SK-N-SH treated with all-trans-retinoic acid at 6 μM for 48 hours (cell line): ENCODE measurements around the gene NFIX.

Source experiments
- ATAC-seq: fragments of 200-7000 bp; cut with Tn5 transposase; 3 replicates; pipeline ENCODE4 v1.9.1; 2020; ENCODE audit warnings: mild to moderate bottlenecking, moderate library complexity
- ARNTL ChIP-seq: fragments of 450-650 bp; formaldehyde crosslinking; IDR thresholded peaks from 2 replicates; pipeline ENCODE4 v1.5.0; 2020; ENCODE audit warnings: low read depth, mild to moderate bottlenecking, moderate library complexity, borderline replicate concordance
- BACH2 ChIP-seq: fragments of 250-450 bp; sonication (Bioruptor Pico); IDR thresholded peaks from 2 replicates; pipeline ENCODE4 v1.9.0; 2021; ENCODE audit warnings: mild to moderate bottlenecking, borderline replicate concordance
- CREB5 ChIP-seq: fragments of 250-450 bp; sonication (Bioruptor Pico); IDR thresholded peaks from 2 replicates; pipeline ENCODE4 v1.5.1; 2020; ENCODE audit warnings: low read depth, mild to moderate bottlenecking, moderate library complexity
- CSDC2 ChIP-seq: fragments of 250-450 bp; sonication (Bioruptor Pico); IDR thresholded peaks from 2 replicates; pipeline ENCODE4 v1.5.0; 2020; ENCODE audit warnings: mild to moderate bottlenecking, moderate library complexity
- ESRRG ChIP-seq: fragments of 250-450 bp; sonication (Bioruptor Pico); IDR thresholded peaks from 2 replicates; pipeline ENCODE4 v1.6.1; 2021; ENCODE audit warnings: mild to moderate bottlenecking
- GLIS3 ChIP-seq: fragments of 250-450 bp; sonication (Bioruptor Pico); IDR thresholded peaks from 2 replicates; pipeline ENCODE4 v1.5.0; 2020; ENCODE audit warnings: mild to moderate bottlenecking, moderate library complexity
- ISL1 ChIP-seq: fragments of 250-450 bp; sonication (Bioruptor Pico); IDR thresholded peaks from 2 replicates; pipeline ENCODE4 v2.1.2; 2022; ENCODE audit warnings: mild to moderate bottlenecking, moderate library complexity
- OSR1 ChIP-seq: fragments of 250-450 bp; sonication (Bioruptor Pico); IDR thresholded peaks from 2 replicates; pipeline ENCODE4 v1.8.0; 2022; ENCODE audit warnings: moderate library complexity, mild to moderate bottlenecking, inconsistent platforms
- PPARA ChIP-seq: fragments of 250-450 bp; sonication (Bioruptor Pico); IDR thresholded peaks from 2 replicates; pipeline ENCODE4 v1.5.0; 2020; ENCODE audit warnings: mild to moderate bottlenecking, borderline replicate concordance
- SNAI2 ChIP-seq: fragments of 250-450 bp; sonication (Bioruptor Pico); IDR thresholded peaks from 2 replicates; pipeline ENCODE4 v1.5.0; 2020; ENCODE audit warnings: mild to moderate bottlenecking, moderate library complexity
- TCF4 ChIP-seq: fragments of 250-450 bp; sonication (Bioruptor Pico); IDR thresholded peaks from 2 replicates; pipeline ENCODE4 v1.8.0; 2021; ENCODE audit warnings: mild to moderate bottlenecking, moderate library complexity, borderline replicate concordance
- TOX ChIP-seq: fragments of 250-450 bp; sonication (Bioruptor Pico); IDR thresholded peaks from 2 replicates; pipeline ENCODE4 v1.8.0; 2021; ENCODE audit warnings: mild to moderate bottlenecking, moderate library complexity, borderline replicate concordance
- ZC3H10 ChIP-seq: fragments of 250-450 bp; sonication (Bioruptor Pico); IDR thresholded peaks from 2 replicates; pipeline ENCODE4 v1.5.1; 2021; ENCODE audit warnings: mild to moderate bottlenecking, moderate library complexity
- ZFP3 ChIP-seq: fragments of 250-450 bp; sonication (Bioruptor Pico); IDR thresholded peaks from 2 replicates; pipeline ENCODE4 v1.5.0; 2020; ENCODE audit warnings: mild to moderate bottlenecking, moderate library complexity
- ZFP30 ChIP-seq: fragments of 450-650 bp; formaldehyde crosslinking; IDR thresholded peaks from 2 replicates; pipeline ENCODE4 v1.5.0; 2022; ENCODE audit warnings: mild to moderate bottlenecking, moderate library complexity
- ZNF565 ChIP-seq: fragments of 450-650 bp; formaldehyde crosslinking; conservative IDR thresholded peaks from 2 replicates; pipeline ENCODE4 v1.5.0; 2020; ENCODE audit warnings: low read depth, mild to moderate bottlenecking, moderate library complexity
- ZNF70 ChIP-seq: fragments of 450-650 bp; formaldehyde crosslinking; IDR thresholded peaks from 2 replicates; pipeline ENCODE4 v1.5.0; 2020; ENCODE audit warnings: mild to moderate bottlenecking, moderate library complexity
- ZNF8 ChIP-seq: fragments of 450-650 bp; formaldehyde crosslinking; IDR thresholded peaks from 2 replicates; pipeline ENCODE4 v1.5.0; 2020; ENCODE audit warnings: mild to moderate bottlenecking, moderate library complexity
- TF ChIP-seq, protein P1 (sequence below): fragments of 250-450 bp; sonication (Bioruptor Pico); IDR thresholded peaks from 2 replicates; pipeline ENCODE4 v1.5.0; 2020; ENCODE audit warnings: mild to moderate bottlenecking, moderate library complexity
- TF ChIP-seq, protein P2 (sequence below): fragments of 250-450 bp; sonication (Bioruptor Pico); IDR thresholded peaks from 2 replicates; pipeline ENCODE4 v1.5.1; 2021; ENCODE audit warnings: mild to moderate bottlenecking, moderate library complexity
- TF ChIP-seq, protein P3 (sequence below): fragments of 250-450 bp; sonication (Bioruptor Pico); IDR thresholded peaks from 2 replicates; pipeline ENCODE4 v1.8.0; 2020; ENCODE audit warnings: mild to moderate bottlenecking, moderate library complexity, borderline replicate concordance

NFIX gene

GRCh38 chr19:12991296-12991695 is 4.0 kb upstream of the NFIX start (continued):
- TF ChIP-seq ZFP30 (CRISPR knock-in tag) = no peak
- TF ChIP-seq ISL1 (CRISPR knock-in tag) = no peak

- no peak for ATAC-seq
- no peak for TF ChIP-seq TOX (CRISPR knock-in tag)
- TF ChIP-seq PPARA = no peak
- TF ChIP-seq ZNF8 = no peak
- TF ChIP-seq CREB5 (CRISPR knock-in tag) = no peak
- TF ChIP-seq CSDC2 (CRISPR knock-in tag) = no peak
- no peak for TF ChIP-seq ESRRG (CRISPR knock-in tag)
- no peak for TF ChIP-seq GLIS3
- no peak for TF ChIP-seq ARNTL
- TF ChIP-seq ZC3H10 (CRISPR knock-in tag) = no peak
- TF ChIP-seq, protein P1, sequence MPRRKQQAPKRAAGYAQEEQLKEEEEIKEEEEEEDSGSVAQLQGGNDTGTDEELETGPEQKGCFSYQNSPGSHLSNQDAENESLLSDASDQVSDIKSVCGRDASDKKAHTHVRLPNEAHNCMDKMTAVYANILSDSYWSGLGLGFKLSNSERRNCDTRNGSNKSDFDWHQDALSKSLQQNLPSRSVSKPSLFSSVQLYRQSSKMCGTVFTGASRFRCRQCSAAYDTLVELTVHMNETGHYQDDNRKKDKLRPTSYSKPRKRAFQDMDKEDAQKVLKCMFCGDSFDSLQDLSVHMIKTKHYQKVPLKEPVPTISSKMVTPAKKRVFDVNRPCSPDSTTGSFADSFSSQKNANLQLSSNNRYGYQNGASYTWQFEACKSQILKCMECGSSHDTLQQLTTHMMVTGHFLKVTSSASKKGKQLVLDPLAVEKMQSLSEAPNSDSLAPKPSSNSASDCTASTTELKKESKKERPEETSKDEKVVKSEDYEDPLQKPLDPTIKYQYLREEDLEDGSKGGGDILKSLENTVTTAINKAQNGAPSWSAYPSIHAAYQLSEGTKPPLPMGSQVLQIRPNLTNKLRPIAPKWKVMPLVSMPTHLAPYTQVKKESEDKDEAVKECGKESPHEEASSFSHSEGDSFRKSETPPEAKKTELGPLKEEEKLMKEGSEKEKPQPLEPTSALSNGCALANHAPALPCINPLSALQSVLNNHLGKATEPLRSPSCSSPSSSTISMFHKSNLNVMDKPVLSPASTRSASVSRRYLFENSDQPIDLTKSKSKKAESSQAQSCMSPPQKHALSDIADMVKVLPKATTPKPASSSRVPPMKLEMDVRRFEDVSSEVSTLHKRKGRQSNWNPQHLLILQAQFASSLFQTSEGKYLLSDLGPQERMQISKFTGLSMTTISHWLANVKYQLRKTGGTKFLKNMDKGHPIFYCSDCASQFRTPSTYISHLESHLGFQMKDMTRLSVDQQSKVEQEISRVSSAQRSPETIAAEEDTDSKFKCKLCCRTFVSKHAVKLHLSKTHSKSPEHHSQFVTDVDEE = no peak
- no peak for TF ChIP-seq SNAI2
These were observed 2.5 kb upstream of the NFIX start for GRCh38 chr19:12992729-12993128.

DNA sequence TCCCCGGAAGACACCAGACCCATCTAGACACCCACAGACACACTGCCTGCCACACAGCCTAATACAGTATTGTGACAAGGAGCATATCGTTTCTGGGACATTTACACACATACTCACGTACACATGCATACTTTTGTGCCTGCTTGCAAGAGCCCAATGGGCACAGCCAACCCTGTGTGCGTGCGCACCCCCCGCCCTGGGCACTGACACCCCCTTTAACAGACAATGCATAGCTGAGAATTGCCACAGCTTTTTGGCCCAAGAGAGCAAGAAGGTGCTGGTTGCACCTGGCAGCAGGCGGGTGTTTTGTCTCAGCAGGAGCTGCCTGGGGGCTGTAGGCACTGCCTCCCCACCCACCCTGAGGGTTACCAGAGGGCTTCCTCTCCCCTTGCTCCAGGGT is 1.7 kb upstream of the NFIX start:
- TF ChIP-seq GLIS3 (no peak), OSR1 (CRISPR knock-in tag) (no peak)
- ATAC-seq = no peak

- TF ChIP-seq, protein P2, sequence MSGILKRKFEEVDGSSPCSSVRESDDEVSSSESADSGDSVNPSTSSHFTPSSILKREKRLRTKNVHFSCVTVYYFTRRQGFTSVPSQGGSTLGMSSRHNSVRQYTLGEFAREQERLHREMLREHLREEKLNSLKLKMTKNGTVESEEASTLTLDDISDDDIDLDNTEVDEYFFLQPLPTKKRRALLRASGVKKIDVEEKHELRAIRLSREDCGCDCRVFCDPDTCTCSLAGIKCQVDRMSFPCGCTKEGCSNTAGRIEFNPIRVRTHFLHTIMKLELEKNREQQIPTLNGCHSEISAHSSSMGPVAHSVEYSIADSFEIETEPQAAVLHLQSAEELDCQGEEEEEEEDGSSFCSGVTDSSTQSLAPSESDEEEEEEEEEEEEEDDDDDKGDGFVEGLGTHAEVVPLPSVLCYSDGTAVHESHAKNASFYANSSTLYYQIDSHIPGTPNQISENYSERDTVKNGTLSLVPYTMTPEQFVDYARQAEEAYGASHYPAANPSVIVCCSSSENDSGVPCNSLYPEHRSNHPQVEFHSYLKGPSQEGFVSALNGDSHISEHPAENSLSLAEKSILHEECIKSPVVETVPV (CRISPR knock-in tag) = no peak
- TF ChIP-seq, protein P3, sequence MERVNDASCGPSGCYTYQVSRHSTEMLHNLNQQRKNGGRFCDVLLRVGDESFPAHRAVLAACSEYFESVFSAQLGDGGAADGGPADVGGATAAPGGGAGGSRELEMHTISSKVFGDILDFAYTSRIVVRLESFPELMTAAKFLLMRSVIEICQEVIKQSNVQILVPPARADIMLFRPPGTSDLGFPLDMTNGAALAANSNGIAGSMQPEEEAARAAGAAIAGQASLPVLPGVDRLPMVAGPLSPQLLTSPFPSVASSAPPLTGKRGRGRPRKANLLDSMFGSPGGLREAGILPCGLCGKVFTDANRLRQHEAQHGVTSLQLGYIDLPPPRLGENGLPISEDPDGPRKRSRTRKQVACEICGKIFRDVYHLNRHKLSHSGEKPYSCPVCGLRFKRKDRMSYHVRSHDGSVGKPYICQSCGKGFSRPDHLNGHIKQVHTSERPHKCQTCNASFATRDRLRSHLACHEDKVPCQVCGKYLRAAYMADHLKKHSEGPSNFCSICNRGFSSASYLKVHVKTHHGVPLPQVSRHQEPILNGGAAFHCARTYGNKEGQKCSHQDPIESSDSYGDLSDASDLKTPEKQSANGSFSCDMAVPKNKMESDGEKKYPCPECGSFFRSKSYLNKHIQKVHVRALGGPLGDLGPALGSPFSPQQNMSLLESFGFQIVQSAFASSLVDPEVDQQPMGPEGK = no peak
- TF ChIP-seq ZNF565 (CRISPR knock-in tag) (no peak), ESRRG (CRISPR knock-in tag) (no peak), PPARA (no peak), BACH2 (CRISPR knock-in tag) (no peak), ZNF8 (no peak), OSR1 (CRISPR knock-in tag) (no peak), CREB5 (CRISPR knock-in tag) (no peak), CSDC2 (CRISPR knock-in tag) (no peak), TCF4 (CRISPR knock-in tag) (no peak), ZFP3 (CRISPR knock-in tag) (no peak), SNAI2 (no peak), ZC3H10 (CRISPR knock-in tag) (no peak), ZNF70 (CRISPR knock-in tag) (no peak), ZFP30 (CRISPR knock-in tag) (no peak)
- TF ChIP-seq, protein P1 = no peak
- ATAC-seq = peak; percentile 46
These were observed 526 bp downstream of the NFIX start for GRCh38 chr19:12995596-12996405.
